B cell (primary cell): ENCODE results near the gene SMIM45.

Experiments used
- ATAC-seq: fragments of 200-7000 bp; cut with Tn5 transposase; one replicate; pipeline ENCODE4 v1.10.0; 2021; ENCODE audit warnings: low read depth, mild to moderate bottlenecking, moderate number of reproducible peaks, moderate library complexity
- CTCF ChIA-PET: fragments of 350-600 bp; sonication (Branson Sonifier 250); formaldehyde crosslinking; loops from one replicate; lab custom pipeline; 2021; ENCODE audit warnings: antibody characterized with exemption, inconsistent platforms; lab: Charles Lee
- POLR2A ChIA-PET: fragments of 350-600 bp; sonication (Branson Sonifier 250); formaldehyde crosslinking; loops from one replicate; lab custom pipeline; 2021; ENCODE audit warnings: antibody characterized with exemption; lab: Charles Lee
- DNase-seq: peaks from one replicate; pipeline ENCODE4 v3.0.0; 2013
- H2AFZ ChIP-seq: 2 replicates; pipeline ENCODE4 v1.6.1; 2012; ENCODE audit warnings: mild to moderate bottlenecking, low read depth, low read length; ENCODE audit not compliant: insufficient read depth, poor library complexity, severe bottlenecking
- H3K27ac ChIP-seq, 2 donors: 1 replicate in 1 of 2; 2 replicates in 1 of 2; pipeline ENCODE4 v1.5.1; 2012 to 2013; ENCODE audit warnings: low read length in 2 of 2, mild to moderate bottlenecking in 2 of 2, moderate library complexity in 1 of 2
- H3K27me3 ChIP-seq, 4 experiments: fragments of 200-600 bp in 1 of 4; sonication (generic) in 1 of 4; replicated peaks in 1 of 4; 1 replicate in 2 of 4; 2 replicates in 2 of 4; pipeline versions ENCODE4 v1.6.1 to v1.7.0; 2013 to 2016; ENCODE audit warnings: low read length in 3 of 4, mild to moderate bottlenecking in 2 of 4, mixed read lengths in 1 of 4, moderate library complexity in 1 of 4; ENCODE audit not compliant: insufficient read depth in 4 of 4, control insufficient read depth in 3 of 4; ENCODE audit errors: control extremely low read depth in 1 of 4
- H3K36me3 ChIP-seq, 2 experiments: replicated peaks in 1 of 2; 1 replicate in 1 of 2; 2 replicates in 1 of 2; pipeline versions ENCODE4 v1.6.1 to v1.7.1; 2013; ENCODE audit warnings: low read length in 1 of 2; ENCODE audit not compliant: insufficient read depth in 2 of 2, control insufficient read depth in 1 of 2; ENCODE audit errors: control extremely low read depth in 1 of 2, extremely low read depth in 1 of 2
- H3K4me1 ChIP-seq, 2 donors: fragments of 200-600 bp in 1 of 2; sonication (generic) in 1 of 2; 1 replicate in 1 of 2; 2 replicates in 1 of 2; pipeline versions ENCODE4 v1.5.1 to v1.6.1; 2013 to 2017; ENCODE audit warnings: low read length in 2 of 2; ENCODE audit not compliant: control insufficient read depth in 2 of 2, insufficient read depth in 2 of 2
- H3K4me2 ChIP-seq: replicated peaks from 2 replicates; pipeline ENCODE3; 2012; ENCODE audit warnings: mild to moderate bottlenecking, low read depth, low read length; ENCODE audit not compliant: poor library complexity, severe bottlenecking
- H3K4me3 ChIP-seq, 5 experiments: fragments of 200-600 bp in 1 of 5; sonication (generic) in 1 of 5; 1 replicate in 3 of 5; 2 replicates in 2 of 5; pipeline versions ENCODE4 v1.5.1 to v1.7.0; 2011 to 2016; ENCODE audit warnings: low read length in 4 of 5, mild to moderate bottlenecking in 4 of 5, low read depth in 2 of 5, control low read depth in 1 of 5, moderate library complexity in 1 of 5; ENCODE audit not compliant: insufficient read depth in 1 of 5; ENCODE audit errors: control extremely low read depth in 1 of 5, extremely low read depth in 1 of 5
- H3K79me2 ChIP-seq: fragments of 200-600 bp; sonication (generic); one replicate; pipeline ENCODE4 v1.6.0; 2016; ENCODE audit warnings: low read length; ENCODE audit not compliant: control insufficient read depth, insufficient read depth
- H3K9ac ChIP-seq: fragments of 200-600 bp; sonication (generic); 2 replicates; pipeline ENCODE4 v1.6.1; 2017; ENCODE audit warnings: mild to moderate bottlenecking, low read length, moderate library complexity
- H3K9me3 ChIP-seq, 3 donors: one replicate each; pipeline versions ENCODE4 v1.6.1 to v1.7.1; 2013; ENCODE audit warnings: low read length in 2 of 3; ENCODE audit not compliant: control insufficient read depth in 2 of 3, insufficient read depth in 1 of 3; ENCODE audit errors: control extremely low read depth in 1 of 3
- H4K20me1 ChIP-seq: 2 replicates; pipeline ENCODE4 v1.6.0; 2012; ENCODE audit warnings: mild to moderate bottlenecking, low read length; ENCODE audit not compliant: insufficient read depth, control insufficient read depth, poor library complexity, severe bottlenecking
- H3K27ac Mint-ChIP-seq: one replicate; pipeline ENCODE4 v1.8.0; 2021; ENCODE audit warnings: mixed read lengths
- H3K27me3 Mint-ChIP-seq: one replicate; pipeline ENCODE4 v1.8.0; 2021; ENCODE audit warnings: mixed read lengths
- H3K4me1 Mint-ChIP-seq: one replicate; pipeline ENCODE4 v1.8.0; 2021; ENCODE audit warnings: mixed read lengths
- H3K4me3 Mint-ChIP-seq: one replicate; pipeline ENCODE4 v1.8.0; 2021; ENCODE audit warnings: mixed read lengths
- H3K9me3 Mint-ChIP-seq: one replicate; pipeline ENCODE4 v1.8.0; 2022; ENCODE audit warnings: mixed read lengths; ENCODE audit not compliant: insufficient read depth
- CTCF ChIP-seq: fragments of 200-600 bp; IDR thresholded peaks from one replicate; pipeline ENCODE4 v1.8.0; 2022; ENCODE audit warnings: antibody characterized with exemption, mild to moderate bottlenecking
- EZH2 ChIP-seq: IDR thresholded peaks from 2 replicates; pipeline ENCODE4 v1.6.1; 2012; ENCODE audit warnings: borderline replicate concordance, low read depth, mild to moderate bottlenecking, moderate library complexity, low read length; ENCODE audit not compliant: insufficient read depth, poor library complexity, severe bottlenecking
- WGBS: methylation state at CpG from one replicate; pipeline ENCODE4 v1.1.5; 2013; ENCODE audit warnings: missing lambda C conversion rate; ENCODE audit not compliant: insufficient coverage; 5-methylcytosine and 5-hydroxymethylcytosine counted together
- intact Hi-C: fragments of 100-400 bp; cut with micrococcal nuclease; formaldehyde crosslinking; loops from one replicate; pipeline ENCODE4 v1.10.0; 2022

Gene SMIM45

GRCh38 chr22:41998361-41999261, 46.7 kb downstream of the SMIM45 start, which contains the start of gene WBP2NL:
Gene WBP2NL, plus strand, starts transcription at chr22:41998788. Its CDS starts 31 bp downstream, at chr22:41998819.
- ChIA-PET CTCF (interaction anchor here (0.6 to 1.8 kb wide), 3 partner anchors 73 to 378 kb away, joined by 6 to 8 read pairs (median 6); partner anchors contain the start of gene NDUFA6), POLR2A (interaction anchor here (0.6 to 1.9 kb wide), 14 partner anchors 11 to 529 kb away, joined by 3 to 17 read pairs (median 6); partner anchors contain the start of genes ACO2, NDUFA6 and SMDT1)
- Mint-ChIP-seq H3K9me3 (no peaks in the 10 kb centered on the region), H3K27me3 (no peaks in the 10 kb centered on the region), H3K4me1 (peaks cover 25% of the 10 kb centered on the region), H3K4me3 (peak within 1 kb of the TSS; percentile 99), H3K27ac (peak within 1 kb of the TSS; percentile 99)
- Histone ChIP-seq H3K9ac (peak within 1 kb of the TSS; percentile 85), H3K4me1 (peaks cover 15 to 23% of the 10 kb centered on the region in 2 donors), H3K27ac (peak within 1 kb of the TSS; percentile 72 to 81), H3K9me3 (peaks cover 0 to 9% (median 0%) of the 10 kb centered on the region in 3 donors), H3K36me3 (no peaks in the 10 kb centered on the region), H3K79me2 (no peaks in the 10 kb centered on the region), H3K4me3 (peak within 1 kb of the TSS; percentile 36 to 88 (median 76)), H3K4me2 (peak within 1 kb of the TSS; percentile 73), H3K27me3 (peaks cover 0 to 10% (median 3%) of the 10 kb centered on the region in 4 experiments), H4K20me1 (no peaks in the 10 kb centered on the region), H2AFZ (peak within 1 kb of the TSS; percentile 94)
- peak; percentile 100 for ATAC-seq
- intact Hi-C loops: loop anchor here (1.0 to 2.0 kb wide), 4 partner anchors 51 to 166 kb away; partner anchors contain the start of genes CENPM, NAGA, NDUFA6 and SREBF2
- 43% methylated on average over 66 of the region's 71 CpGs for WGBS
- TF ChIP-seq CTCF: no peak
- peak; percentile 95 for DNase-seq

DNA sequence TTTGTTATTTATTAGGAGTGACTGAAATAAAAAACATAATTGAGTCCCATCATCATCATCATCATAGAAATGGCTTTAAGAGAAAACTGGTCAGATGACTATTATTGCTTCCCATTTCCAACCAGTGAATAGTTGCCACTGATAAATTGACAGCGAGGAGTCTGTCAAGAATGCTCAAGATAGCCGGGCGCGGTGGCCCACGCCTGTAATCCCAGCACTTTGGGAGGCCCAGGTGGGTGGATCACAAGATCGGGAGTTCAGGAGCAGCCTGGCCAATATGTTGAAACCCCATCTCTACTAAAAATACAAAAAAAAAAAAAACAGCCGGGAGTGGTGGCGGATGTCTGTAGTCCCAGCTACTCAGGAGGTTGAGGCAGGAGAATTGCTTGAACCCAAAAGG, 48.5 kb downstream of the SMIM45 start:
- no peak overlapping the region for H3K9ac ChIP-seq
- peaks cover under 1 to 14% (median 1%) of the 10 kb centered on the region in 3 donors for H3K9me3 ChIP-seq
- intact Hi-C loops: no loop called here
- H3K27me3 Mint-ChIP-seq: no peaks in the 10 kb centered on the region
- CTCF ChIA-PET: no interaction called here
- no peak overlapping the region for H3K27ac ChIP-seq
- no peaks in the 10 kb centered on the region for H3K36me3 ChIP-seq
- no peak overlapping the region for H3K4me3 ChIP-seq
- 100% methylated on average over 1 of the region's 8 CpGs for WGBS
- H3K4me2 ChIP-seq: no peak overlapping the region
- H3K4me3 Mint-ChIP-seq: no peak overlapping the region
- no peaks in the 10 kb centered on the region for H4K20me1 ChIP-seq
- no peak for DNase-seq
- H2AFZ ChIP-seq: no peak overlapping the region
- no peaks in the 10 kb centered on the region for H3K9me3 Mint-ChIP-seq
- ATAC-seq: no peak
- POLR2A ChIA-PET: interaction anchor here (0.7 kb wide), 1 partner anchor 15 kb away, joined by 4 read pairs; no protein-coding TSS in a partner anchor
- H3K27ac Mint-ChIP-seq: no peak overlapping the region
- TF ChIP-seq CTCF (no peak), EZH2 (no peak)
- peaks cover 25% of the 10 kb centered on the region for H3K4me1 Mint-ChIP-seq
- H3K79me2 ChIP-seq: no peaks in the 10 kb centered on the region
- H3K4me1 ChIP-seq: peaks cover 15 to 23% of the 10 kb centered on the region in 2 donors
- peaks cover 0 to 10% (median 3%) of the 10 kb centered on the region in 4 experiments for H3K27me3 ChIP-seq
